ENCODE data around the gene LRP2.

The LRP2 gene

GRCh38 chr2:169110916-169111315 lies 251.4 kb downstream of the LRP2 start:
- no peak for DNase-seq

GRCh38 chr2:169110419-169110818 lies 251.9 kb downstream of the LRP2 start:
- DNase-seq: no peak

DNA sequence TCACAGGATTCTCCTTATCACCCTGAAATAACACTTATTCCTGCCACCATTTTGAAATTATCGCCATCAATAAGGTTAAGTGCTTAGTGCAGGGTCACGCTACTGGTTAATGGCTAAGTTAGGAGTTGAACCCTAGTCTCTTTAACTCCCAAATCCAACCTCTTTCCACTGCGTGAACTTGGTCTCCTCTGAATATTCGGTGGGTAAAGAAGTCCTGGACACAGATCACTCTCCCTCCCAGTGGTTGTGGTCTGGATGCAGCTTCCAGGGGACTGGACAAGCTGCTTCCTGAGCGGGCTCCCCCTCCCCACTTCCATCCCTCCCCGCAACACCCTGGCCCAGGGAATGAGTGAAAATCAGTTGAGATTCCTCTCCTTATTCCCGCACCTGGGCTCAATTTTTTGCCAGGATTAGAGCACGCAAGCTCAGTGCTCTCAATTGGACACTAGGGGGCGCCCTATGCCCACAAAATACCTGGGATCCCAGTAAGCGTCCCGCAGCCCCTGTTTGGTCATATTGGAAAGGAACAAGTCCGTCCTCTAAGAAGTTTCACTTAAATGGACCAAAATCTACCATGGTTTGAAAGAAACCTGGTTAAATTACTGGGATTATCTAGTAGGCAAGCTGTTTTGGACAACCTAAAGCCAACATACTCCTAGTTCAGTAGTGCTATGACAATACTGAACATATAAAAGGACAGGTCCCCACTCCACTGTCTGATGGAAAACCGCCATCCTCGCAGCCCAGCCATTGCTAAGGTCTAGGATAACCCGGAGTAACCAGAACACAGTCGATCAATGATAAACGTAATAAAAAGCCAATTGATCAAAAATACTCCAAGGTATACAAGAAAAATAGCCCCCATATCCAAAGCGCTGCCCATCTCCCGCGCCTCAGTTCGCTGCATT lies 252.6 kb downstream of the LRP2 start:
- peak; percentile 72 for DNase-seq

DNA sequence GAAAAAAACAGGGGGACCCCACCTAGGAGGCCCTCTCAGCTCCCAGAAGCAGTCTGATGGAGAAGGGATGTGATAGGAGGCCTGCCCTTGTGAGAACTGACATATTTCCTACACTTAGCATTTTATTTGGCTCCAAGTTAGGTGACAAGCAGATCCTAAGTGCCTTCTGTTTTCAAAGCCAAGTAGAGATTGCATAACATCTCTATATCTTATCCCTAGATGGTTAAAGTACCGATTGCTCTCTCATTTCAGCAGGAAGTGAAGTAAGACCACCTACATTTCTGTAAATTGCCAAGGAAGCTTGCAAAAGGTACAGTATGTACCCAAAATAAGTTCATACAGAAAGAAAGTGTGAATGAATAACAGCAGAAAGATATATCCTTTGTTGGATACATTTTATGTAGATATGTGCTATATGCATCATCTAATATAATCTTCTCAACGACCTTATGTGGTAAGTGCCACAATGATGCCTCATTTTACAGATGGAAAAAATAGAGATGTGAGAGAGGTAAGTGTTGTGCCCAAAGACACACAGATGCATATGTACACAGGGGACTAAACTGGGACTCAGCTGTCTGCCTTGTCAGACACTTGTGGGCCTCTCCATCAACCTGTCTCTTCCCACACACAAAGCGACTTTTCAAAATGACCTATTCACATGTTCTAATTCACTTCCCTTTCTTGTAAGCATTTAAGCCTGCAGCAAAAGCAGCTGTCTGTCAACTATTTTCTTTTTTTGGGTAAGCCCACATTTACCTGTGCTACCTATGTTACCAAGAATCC lies 254.0 kb downstream of the LRP2 start:
- DNase-seq: no peak

GRCh38 chr2:169107645-169108044 lies 254.7 kb downstream of the LRP2 start:
- no peak for DNase-seq

GRCh38 chr2:169106563-169107545 lies 255.5 kb downstream of the LRP2 start:
- peak; percentile 30 for DNase-seq

GRCh38 chr2:169106134-169106533 lies 256.2 kb downstream of the LRP2 start:
- DNase-seq: no peak

DNA sequence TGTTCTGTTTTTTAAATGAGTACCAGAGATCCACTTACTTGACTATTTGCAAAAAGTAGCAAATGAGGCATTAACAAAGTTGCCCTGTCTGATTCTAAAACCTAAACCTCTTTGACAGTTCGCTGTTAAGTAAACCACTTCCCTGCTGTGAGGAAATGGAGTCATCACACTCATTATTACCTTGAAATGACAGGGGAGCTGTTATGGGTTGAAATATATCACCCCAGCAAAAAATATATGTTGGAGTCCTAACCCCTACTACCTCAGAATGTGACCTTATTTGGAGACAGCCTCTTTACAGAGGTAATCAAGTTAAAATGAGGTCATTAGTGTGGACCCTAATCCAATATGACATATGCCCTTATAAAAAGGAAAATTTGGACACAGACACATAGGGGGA lies 256.9 kb downstream of the LRP2 start:
- DNase-seq: no peak

DNA sequence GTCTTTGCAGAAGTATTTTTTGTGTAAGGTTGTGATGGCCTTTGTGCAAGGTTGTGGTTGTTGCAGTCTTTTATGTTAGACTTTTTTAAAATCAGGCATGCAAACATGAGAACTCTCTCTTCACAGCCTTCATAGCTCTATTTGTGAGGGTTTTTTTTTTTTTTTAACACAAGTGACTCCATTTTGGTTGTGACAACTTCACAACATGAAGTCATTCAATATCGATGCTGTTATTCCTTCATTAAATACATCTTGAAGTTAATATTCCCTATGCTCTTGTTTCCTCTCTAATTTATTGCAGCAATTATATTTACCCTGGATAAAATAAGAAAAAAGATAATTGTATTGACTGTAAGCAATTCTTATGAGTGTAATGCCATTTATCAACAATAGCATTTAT lies 257.5 kb downstream of the LRP2 start:
- DNase-seq: no peak

DNA sequence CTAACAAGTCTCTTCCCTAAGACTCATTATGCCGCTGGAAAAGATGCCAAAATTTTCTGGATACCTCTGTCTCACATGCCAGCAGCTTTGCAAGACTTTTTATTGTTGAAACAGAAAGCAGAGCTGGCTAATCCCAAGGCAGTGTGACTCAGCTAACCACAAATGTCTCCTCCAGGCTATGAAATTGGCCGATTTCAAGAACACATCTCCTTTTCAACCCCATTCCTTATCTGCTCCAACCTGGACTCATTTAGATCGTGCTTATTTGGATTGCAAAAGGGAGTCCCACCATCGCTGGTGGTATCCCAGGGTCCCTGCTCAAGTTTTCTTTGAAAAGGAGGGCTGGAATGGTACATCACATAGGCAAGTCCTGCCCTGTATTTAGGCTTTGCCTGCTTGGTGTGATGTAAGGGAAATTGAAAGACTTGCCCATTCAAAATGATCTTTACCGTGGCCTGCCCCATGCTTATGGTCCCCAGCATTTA lies 266.7 kb downstream of the LRP2 start:
- peak; percentile 87 for DNase-seq

GRCh38 chr2:169094676-169095075 lies 267.7 kb downstream of the LRP2 start:
- no peak for DNase-seq

DNA sequence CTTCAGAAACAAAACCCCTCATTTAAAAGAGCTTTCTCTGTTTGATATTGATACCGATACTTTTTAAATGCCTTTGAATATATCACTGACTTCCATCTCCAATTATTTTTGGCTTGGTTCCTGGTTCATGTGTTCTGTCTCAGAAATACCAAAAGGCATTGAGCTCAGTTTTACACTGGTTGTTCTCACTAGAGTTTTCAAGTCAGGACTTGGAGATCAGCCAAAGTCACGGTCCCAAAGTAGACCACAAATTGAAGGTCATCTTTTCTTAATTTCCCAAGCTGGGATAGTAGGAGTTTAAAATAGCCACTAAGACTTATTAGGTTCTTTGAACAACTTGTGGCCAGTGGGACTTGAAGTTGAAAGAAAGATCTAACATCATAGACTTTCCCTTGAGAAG lies 268.8 kb downstream of the LRP2 start:
- DNase-seq: no peak

- peak; percentile 28 for DNase-seq
These were observed 270.4 kb downstream of the LRP2 start for GRCh38 chr2:169091761-169092519.

- DNase-seq: no peak
These were observed 271.1 kb downstream of the LRP2 start for GRCh38 chr2:169091256-169091655.

DNA sequence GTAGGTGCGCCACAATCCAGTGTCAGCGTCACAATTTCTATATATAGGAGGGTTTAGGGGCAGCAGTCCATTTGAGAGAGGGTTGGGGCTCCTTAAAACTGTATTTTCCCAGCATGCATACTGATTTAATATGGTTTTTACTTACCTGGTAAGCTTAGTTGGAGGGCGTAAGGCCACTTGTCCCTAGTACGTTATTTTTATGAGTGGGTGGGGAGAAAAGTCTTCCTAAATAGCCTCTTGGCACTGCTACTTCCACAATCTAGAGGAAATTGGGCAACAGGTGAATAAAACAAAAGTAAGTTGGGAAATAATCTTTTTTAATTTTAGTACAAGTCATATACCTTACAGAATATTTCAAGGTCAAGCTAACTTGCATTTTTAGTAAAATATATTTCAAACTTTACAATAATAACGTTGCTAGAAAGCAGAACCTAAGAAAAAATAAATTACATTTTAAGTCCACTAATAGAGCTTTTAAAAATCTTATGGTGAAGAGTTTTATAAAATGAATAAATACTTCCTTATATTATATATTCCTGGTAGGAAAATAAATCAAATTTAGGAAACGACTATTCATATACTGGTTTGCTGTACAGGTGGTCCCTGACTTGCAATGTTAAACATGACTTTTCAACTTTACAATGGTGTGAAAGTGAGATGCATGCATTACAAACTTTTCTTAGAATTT lies 272.1 kb downstream of the LRP2 start:
- peak; percentile 79 for DNase-seq

DNA sequence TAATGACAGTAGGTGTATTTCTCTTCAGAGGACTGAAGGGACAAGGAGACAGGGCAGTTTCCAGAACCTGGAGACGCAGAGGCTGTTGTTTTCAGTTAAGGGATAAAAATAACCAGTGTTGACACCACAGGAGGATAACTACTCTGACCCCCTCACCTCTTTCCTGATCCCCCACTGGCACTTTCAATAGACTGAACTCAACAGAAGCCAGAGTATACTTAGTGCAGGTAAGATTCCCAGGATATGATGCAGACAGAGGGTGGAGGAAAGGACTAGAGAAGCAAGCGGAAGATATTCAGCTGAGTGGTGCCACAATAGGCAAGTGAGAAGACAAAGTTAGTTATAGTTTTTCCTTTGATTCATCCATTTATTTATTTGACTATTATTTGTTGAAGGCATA lies 273.2 kb downstream of the LRP2 start:
- no peak for DNase-seq

DNA sequence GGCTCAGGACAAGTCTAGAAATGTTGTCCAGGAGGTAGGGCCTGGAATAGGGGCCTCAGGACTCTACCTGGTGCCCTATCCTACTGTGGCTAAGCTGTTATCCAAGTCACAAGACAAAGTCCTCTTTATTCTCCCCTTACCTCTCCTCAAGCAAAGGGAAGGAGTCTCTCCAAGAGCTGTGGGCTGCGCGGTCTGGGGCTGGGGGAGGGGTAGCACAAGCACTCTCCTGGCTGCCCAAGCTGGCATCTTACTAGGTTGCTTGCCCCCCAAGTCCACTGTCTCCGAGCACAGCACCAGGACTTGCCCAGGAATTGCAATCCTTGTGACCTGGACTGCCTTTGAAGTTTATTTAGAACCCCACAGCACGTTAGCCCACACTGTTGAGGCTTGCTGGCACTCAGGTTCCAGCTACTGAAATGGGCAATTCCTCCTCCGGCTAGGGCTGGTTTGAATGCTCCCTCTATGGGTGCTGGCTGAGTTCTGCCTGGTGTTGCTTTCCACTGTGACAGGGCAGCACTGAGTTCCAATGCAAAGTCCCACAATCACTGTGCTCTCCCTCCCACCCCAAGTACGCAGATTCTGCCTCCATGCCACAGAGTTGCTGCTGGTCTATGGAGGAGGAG lies 274.5 kb downstream of the LRP2 start:
- DNase-seq: no peak

DNA sequence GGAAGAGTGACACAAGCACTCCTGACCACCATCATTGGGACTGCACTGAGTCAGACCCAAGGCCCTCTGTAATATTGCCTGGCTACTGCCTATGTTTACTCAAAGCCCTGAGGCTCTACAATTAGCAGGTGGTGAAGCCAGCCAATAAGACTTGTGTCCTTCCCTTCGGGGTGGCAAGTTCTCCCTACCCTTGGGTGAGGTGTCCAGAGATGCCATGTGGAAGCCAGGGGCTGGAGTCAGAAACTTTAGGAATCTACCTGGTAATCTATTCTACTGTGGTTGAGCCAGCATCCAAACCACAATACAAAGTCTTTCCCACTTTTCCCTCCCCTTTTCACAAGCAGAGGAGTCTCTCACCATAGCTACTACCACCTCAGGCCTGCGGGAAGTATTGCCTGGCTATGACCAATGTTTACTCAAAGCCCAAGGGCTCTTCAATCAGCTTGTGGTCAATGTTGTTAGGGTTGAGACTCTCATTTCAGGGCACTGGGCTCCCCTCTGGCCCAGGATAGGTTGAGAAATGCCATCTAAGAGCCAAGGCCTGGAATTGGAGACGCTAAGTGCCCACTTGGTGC lies 275.4 kb downstream of the LRP2 start:
- no peak for DNase-seq

DNA sequence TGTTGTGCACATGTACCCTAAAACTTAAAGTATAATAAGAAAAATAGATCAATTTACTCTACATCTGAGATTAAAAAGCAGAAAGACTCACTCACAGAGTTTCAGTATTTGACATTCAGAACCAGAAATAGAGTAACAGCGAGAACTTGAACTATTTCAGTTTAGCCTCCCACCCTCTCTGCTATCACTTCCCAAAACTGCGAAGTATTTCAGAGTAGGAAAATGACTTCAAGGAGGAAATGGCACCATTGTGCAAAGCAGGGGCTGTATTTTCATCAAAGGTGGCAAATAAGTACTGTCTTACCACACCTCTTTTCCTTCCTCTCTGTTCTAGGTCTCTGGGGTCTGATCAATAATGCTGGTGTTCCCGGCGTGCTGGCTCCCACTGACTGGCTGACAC lies 279.3 kb downstream of the LRP2 start:
- peak; percentile 91 for DNase-seq

- no peak for DNase-seq
These were observed 280.8 kb downstream of the LRP2 start for GRCh38 chr2:169081551-169081950.

All from inflammatory macrophage treated with lipopolysaccharide for 4 hours (primary cell).